Measurements from ENCODE around the gene PGAM2. TPM values are rescaled to one million over a fixed set of nuclear protein-coding genes. Genes with fewer than 3 reads are reported as not detected.

Gene PGAM2
- 13.3 TPM for total RNA-seq (ENCODE audit: unreplicated experiment)
- long read RNA-seq, transcript PGAM2-201 (3 exons, 857 nt), result major isoform, 10 of 11 reads
- long read RNA-seq, partial matches to known transcripts, result 0 of 11 reads
- long read RNA-seq, other reads (novel, unspliced or antisense), result 1 of 11 reads

GRCh38 chr7:44065431-44066110, at the start of gene PGAM2:
TSS of gene PGAM2 (minus strand) at chr7:44065567. CDS start at chr7:44065529, 38 bp downstream.
- Mint-ChIP-seq H3K27ac (ENCODE audit: unreplicated experiment) (peak within 1 kb of the TSS; percentile 78), H3K4me1 (ENCODE audit: low read depth, unreplicated experiment) (peaks cover 17% of the 10 kb centered on the region), H3K27me3 (ENCODE audit: unreplicated experiment) (peaks cover 17% of the 10 kb centered on the region), H3K9me3 (ENCODE audit: unreplicated experiment) (peaks cover 22% of the 10 kb centered on the region), H3K4me3 (ENCODE audit: unreplicated experiment) (peak within 1 kb of the TSS; percentile 30), H3K36me3 (ENCODE audit: unreplicated experiment) (no peaks in the 10 kb centered on the region)
- DNase-seq, result peak; percentile 55
- no peak for TF ChIP-seq CTCF (IDR thresholded peaks at IDR 0.05; ENCODE audit: partially characterized antibody, unreplicated experiment)

DNA sequence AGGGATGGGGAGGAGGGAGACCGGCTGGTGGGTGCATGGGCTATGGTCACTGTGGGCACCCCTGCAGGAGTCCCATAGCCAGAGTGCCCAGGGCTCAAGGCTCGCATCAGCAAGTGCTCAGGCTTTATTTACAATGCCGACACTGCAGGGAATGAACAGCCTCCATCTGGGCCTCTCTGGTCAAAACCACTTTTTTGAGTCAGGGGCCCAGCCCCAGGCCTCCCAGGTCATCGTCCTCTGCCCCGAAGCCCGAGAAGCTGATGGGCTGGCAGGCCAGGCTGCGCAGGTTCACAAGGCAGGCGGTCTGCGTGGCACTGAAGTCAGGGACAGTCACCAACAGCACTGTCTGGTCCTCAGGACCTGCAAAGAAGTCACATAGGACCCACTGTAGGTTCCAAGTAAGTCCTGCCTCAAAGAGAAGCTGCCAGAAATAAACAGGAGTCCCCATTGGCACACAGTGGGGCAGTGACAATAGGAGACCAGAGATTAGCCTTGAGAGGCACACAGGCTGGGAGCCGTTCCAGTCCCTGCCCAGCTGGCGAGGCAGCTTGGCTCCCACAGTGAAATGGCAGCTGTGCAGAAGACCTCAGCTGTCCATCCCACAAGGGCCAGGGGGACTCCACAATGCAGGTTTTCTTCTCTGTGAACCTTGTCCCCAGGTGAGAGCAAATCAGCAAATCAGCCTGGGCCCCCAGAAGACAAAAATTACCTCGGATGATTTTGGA, 49.4 kb upstream of the PGAM2 start:
- Mint-ChIP-seq H3K36me3 (ENCODE audit: unreplicated experiment) (no peaks in the 10 kb centered on the region), H3K9me3 (ENCODE audit: unreplicated experiment) (peaks cover 4% of the 10 kb centered on the region), H3K4me1 (ENCODE audit: low read depth, unreplicated experiment) (peaks cover 3% of the 10 kb centered on the region), H3K4me3 (ENCODE audit: unreplicated experiment) (no peak overlapping the region), H3K27me3 (ENCODE audit: unreplicated experiment) (peaks cover 11% of the 10 kb centered on the region), H3K27ac (ENCODE audit: unreplicated experiment) (peak overlapping the region; percentile 62)
- DNase-seq, result no peak
- no peak for TF ChIP-seq CTCF (IDR thresholded peaks at IDR 0.05; ENCODE audit: partially characterized antibody, unreplicated experiment)

DNA sequence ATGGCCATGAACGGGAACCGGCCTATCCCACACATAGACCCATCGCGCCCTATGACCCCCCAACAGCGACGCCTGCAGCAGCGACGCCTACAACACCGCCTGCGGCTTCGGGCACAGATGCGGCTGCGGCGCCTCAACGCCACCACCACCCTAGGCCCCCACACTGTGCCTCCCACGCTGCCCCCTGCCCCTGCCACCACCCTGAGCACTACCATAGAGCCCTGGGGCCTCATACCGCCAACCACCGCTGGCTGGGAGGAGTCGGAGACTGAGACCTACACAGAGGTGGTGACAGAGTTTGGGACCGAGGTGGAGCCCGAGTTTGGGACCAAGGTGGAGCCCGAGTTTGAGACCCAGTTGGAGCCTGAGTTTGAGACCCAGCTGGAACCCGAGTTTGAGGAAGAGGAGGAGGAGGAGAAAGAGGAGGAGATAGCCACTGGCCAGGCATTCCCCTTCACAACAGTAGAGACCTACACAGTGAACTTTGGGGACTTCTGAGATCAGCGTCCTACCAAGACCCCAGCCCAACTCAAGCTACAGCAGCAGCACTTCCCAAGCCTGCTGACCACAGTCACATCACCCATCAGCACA, 48.5 kb upstream of the PGAM2 start:
- TF ChIP-seq CTCF (IDR thresholded peaks at IDR 0.05; ENCODE audit: partially characterized antibody, unreplicated experiment), result no peak
- Mint-ChIP-seq H3K27ac (ENCODE audit: unreplicated experiment) (peak overlapping the region; percentile 33), H3K4me3 (ENCODE audit: unreplicated experiment) (no peak overlapping the region), H3K4me1 (ENCODE audit: low read depth, unreplicated experiment) (peaks cover 3% of the 10 kb centered on the region), H3K27me3 (ENCODE audit: unreplicated experiment) (peaks cover 10% of the 10 kb centered on the region), H3K9me3 (ENCODE audit: unreplicated experiment) (peaks cover 4% of the 10 kb centered on the region), H3K36me3 (ENCODE audit: unreplicated experiment) (no peaks in the 10 kb centered on the region)
- no peak for DNase-seq

DNA sequence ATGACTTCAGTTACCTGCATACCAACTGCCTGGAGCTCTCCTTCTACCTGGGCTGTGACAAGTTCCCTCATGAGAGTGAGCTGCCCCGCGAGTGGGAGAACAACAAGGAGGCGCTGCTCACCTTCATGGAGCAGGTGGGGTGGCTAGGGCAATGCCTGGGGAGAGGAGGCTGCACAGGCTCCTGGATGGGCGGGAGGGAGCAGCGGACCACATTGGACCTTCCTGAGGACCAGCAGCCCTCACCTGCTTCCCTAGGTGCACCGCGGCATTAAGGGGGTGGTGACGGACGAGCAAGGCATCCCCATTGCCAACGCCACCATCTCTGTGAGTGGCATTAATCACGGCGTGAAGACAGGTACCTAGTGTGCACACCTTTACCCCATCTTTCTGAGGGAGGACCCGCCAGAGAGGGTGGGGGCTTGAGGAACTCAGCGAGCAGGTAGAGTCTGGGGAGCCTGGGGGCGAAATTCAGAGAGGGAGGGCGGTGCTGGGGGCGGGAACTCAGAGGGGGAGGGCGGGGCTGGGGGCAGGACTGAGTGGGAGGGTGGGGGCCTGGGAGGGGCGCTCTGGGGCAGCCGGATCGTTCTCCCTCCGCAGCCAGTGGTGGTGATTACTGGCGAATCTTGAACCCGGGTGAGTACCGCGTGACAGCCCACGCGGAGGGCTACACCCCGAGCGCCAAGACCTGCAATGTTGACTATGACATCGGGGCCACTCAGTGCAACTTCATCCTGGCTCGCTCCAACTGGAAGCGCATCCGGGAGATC, 47.8 kb upstream of the PGAM2 start:
- Mint-ChIP-seq H3K27ac (ENCODE audit: unreplicated experiment) (no peak overlapping the region), H3K27me3 (ENCODE audit: unreplicated experiment) (peaks cover 10% of the 10 kb centered on the region), H3K9me3 (ENCODE audit: unreplicated experiment) (peaks cover 4% of the 10 kb centered on the region), H3K36me3 (ENCODE audit: unreplicated experiment) (no peaks in the 10 kb centered on the region), H3K4me1 (ENCODE audit: low read depth, unreplicated experiment) (peaks cover 3% of the 10 kb centered on the region), H3K4me3 (ENCODE audit: unreplicated experiment) (no peak overlapping the region)
- no peak for DNase-seq
- TF ChIP-seq CTCF (IDR thresholded peaks at IDR 0.05; ENCODE audit: partially characterized antibody, unreplicated experiment), result no peak

Measured in glutamatergic neuron (in vitro differentiated cells).